ENCODE measurements around the gene MORN3.
"Not testable (repeated sequence)": the region's sequence is repeated elsewhere in the genome, so short reads cannot be mapped to it uniquely, and the experiment has no call there.

MORN3 gene

GRCh38 chr12:121669521-121669900 is at the start of gene MORN3:
TSS of gene MORN3 (minus strand) at chr12:121669654. CDS start at chr12:121669483, 171 bp downstream.
- no peak for DNase-seq

DNA sequence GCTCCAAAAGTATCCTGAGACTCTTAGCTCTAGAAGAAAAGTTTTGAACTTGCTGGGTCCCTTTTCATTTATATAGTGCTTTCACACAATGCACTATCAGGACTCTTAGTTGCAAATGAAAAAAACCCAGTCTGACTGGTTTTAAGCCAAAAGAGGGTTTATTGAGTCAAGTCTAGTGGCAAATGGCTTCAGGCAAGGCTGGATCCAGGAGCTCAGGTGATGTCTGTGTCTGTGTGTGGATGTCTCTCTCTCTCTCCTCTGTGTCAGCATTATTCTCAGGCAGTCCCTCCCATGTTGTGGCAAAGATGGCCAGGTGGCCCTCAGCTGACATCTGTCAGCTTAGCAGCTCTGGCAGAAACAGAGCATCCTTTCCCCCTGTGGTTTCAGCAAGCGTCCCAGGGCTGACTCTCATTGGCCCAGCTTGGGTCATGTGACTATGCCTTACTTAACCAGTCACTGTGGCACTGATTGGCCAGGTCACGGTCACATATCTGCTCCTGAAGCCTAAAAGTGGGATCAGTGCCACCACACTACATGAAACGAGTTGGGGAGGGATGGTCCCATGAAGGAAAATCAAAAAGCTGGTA is 49.3 kb upstream of the MORN3 start:
- DNase-seq: no peak

- no peak for DNase-seq
Observed at GRCh38 chr12:121717041-121717699, 47.7 kb upstream of the MORN3 start.

DNA sequence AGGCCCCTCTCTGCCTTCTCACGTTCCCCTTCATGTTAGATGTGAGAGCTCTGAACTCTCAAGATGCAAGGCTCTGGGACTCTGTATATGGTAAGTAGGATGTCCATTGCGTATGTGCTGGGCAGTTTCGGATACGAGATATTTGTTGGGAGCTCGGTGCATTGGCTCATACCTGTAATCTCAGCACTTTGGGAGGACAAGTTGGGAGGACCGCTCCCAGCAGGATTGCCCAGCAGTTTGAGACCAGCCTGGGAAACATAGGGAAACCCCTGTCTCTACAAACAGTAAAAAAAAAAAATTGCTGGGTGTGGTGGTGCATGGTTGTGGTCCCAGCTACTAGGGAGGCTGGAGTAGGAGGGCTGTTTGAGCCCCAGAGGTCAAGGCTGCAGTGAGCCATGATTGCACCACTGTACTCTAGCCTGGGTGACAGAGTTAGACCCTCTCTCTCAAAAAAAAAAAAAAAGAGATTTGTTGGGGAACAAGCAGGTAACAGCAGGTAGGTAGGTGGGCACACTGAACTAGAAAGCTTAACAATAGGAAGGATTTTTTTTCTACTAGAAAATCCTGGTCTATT is 46.5 kb upstream of the MORN3 start:
- no peak for DNase-seq

GRCh38 chr12:121715055-121715454 is 45.6 kb upstream of the MORN3 start:
- not testable (repeated sequence) for DNase-seq

DNA sequence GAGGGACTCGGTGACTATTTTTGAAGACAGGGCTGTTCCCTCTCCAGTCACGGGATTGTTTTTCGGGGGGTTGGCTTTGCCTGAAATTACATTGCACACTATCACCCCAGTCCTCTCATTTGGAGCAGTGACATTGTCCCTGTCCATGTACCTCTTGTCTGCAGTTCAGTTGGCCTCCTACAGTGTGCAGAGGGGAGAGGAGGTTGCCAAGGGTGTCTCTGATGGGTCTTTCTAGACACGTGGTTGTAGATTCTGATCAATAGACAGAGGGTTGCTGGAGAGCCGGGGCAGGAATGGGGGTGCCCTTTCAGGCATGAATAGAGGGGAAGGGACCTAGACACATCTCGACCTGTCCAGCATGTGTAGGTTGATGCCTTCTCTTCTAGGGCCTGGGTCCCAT is 44.3 kb upstream of the MORN3 start:
- DNase-seq: no peak

GRCh38 chr12:121713257-121713777 is 43.9 kb upstream of the MORN3 start:
- no peak for DNase-seq

GRCh38 chr12:121712461-121713256 is 43.2 kb upstream of the MORN3 start, which contains the start of gene TMEM120B:
TSS of gene TMEM120B (plus strand) at chr12:121712752. CDS start at chr12:121712896, 144 bp downstream.
- peak; percentile 79 for DNase-seq

DNA sequence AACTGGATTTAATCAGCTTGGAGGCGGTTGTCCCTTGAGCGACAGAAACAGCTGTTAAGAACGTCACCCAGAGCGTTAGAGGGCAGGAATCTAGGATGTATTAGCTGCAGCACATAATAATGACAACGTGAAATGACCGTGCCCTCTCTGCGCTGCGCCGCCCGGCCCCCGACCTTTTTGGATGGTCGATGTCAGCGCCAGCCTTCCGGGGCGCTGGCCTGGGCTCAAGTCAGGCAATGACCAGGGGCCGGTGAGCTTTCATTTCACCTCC is 42.7 kb upstream of the MORN3 start:
- peak; percentile 32 for DNase-seq

- peak; percentile 38 for DNase-seq
Observed at GRCh38 chr12:121711361-121712189, 42.1 kb upstream of the MORN3 start.

DNA sequence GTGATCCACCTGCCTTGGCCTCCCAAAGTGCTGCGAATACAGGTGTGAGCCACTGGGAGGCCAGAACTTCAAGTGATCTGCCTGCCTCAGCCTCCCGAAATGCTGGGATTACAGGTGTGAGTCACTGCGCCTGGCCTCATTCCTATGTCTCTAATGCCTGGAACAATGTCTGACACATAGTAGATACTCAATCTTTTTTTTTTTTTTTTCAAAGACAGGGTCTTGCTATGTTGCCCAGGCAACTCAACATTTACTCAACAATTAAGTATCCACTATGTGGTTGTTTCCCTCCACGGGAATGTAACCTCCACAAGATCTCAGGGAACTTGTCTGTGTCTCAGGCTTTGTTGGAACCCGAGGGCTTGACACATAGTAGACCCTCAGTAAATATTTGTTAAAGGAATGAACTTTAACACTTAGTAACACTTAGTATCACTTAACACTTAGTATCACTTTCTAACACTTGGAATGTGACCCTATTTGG is 40.1 kb upstream of the MORN3 start:
- no peak for DNase-seq

GRCh38 chr12:121709064-121709424 is 39.6 kb upstream of the MORN3 start:
- not testable (repeated sequence) for DNase-seq

DNA sequence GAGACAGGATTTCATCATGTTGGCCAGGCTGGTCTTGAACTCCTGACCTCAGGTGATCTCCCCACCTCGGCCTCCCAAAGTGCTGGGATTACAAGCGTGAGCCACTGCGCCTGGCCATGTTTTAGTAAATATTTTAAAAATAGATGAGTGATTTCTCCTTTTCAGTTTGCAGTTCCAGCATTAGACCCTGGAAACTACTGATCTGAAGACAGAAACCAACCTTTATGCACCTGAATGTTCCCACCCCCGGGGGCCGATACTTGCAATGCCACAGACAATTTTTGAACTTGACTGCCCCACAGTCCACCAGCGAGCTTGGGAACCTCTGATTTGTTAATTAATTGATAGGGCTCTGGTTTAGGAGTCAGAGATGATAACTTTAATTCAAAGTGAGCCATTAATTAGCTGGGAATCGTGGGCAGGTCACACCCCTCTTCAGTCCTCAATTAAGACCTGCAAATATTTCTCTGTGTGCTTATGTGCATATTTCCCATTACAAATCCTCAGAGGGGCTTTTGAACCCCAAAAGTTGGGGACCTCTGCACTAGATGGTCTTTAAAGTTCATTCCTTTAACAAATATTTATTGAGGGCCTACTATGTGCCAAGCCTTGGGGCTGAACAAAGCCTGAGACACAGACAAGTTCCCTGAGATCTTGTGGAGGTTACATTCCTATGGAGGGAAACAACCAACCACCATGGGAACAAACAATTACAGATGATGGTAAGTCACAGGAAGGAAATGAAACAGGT is 39.0 kb upstream of the MORN3 start:
- no peak for DNase-seq

DNA sequence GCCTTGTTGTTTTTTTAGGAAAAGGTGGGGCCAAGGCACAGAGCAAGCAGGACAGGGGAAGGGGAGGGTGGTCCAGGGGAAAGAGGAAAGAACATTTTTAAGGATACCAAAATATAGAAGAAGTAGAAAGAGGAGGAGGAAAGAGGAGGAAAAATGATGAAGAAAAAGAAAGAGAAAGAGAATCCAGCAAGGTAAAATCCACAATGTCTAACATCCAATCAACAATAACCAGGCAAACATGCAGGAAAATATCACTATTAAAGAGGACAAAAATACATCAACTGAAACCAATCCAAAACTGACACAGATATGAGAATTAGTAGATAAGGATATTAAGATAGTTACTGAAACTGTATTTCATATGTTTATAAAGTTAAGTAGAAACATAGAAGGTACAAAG is 36.1 kb upstream of the MORN3 start:
- DNase-seq: no peak

DNA sequence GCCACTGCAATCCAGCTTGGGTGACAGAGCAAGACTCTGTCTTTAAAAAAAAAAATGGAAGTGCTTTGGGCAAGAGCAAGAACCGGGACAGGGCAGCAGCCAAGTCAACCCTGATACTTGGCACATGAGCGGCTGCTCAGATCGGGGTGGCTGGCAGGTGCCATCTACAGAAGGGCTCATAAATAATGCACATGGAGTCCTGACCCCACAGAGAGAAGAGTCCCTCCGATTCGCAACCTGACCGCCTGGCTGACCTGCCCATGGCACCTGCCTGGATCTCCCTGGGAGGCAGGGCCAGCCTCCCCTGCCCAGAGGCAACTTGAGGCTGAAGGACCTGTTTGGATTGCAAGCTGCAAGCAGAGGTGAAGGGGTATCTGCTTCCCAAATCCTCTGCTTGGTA is 33.5 kb upstream of the MORN3 start:
- DNase-seq: no peak

DNA sequence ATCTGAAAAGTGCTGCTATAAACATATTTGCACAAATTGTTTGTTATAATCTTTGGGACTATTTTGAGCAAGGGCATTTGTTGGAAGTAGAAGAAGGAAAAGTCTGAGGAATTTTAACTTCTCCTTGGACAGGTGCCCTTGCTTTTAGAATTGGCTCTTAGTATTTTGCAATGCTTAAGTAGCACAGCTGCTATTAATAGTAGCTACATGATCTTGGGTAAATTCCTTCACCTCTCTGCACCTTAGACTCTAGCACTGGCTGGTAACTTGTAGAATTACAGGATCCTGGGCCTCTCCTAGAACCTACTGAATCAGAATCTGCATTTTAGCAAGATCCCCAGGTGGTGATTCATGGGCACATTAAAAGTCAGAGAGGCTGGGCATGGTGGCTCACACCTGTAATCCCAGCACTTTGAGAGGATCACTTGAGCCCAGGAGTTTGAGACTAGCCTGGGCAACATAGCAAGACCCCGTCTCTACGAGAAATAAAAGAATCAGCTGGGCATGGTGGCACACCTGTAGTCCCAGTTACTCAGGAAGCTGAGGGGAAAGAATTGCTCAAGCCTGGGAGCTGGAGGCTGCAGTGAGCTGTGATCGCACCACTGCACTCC is 32.3 kb upstream of the MORN3 start:
- DNase-seq: no peak

DNA sequence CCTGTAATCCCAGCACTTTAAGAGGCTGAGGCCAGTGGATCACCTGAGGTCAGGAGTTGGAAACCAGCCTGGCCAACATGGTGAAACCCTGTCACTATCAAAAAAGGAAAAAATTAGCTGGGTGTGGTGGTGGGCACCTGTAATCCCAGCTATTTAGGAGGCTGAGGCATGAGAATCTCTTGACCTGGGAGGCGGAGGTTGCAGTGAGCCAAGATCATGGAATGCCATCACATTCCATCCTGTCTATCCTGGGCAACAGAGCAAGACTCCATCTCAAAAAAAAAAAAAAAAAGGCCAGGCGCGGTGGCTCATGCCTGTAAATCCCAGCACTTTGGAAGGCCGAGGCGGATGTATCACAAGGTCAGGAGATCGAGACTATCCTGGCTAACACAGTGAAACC is 28.4 kb upstream of the MORN3 start:
- DNase-seq: not testable (repeated sequence)

- peak; percentile 51 for DNase-seq
Observed at GRCh38 chr12:121697093-121697698, 27.7 kb upstream of the MORN3 start.

DNA sequence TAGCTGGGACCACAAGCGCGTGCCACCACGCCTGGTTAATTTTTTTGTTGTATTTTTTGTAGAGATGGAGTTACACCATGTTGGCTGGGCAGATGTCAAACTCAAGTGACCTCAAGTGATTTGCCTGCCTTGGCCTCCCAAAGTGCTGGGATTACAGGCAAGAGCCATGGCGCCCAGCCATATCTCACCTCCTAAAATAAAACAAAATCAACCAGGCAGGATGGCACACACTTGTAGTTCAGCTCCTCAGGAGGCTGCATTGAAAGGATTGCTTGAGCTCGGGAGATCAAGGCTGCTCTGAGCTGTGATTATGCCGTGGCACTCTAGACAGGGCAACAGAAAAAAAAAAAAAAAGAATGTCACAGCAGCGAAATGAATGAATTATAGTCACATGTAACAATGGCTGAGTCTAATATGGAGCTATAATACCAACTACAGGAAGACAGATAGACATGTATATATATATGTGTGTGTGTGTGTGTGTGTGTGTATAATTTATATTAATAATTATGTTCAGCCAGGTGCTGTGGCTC is 23.8 kb upstream of the MORN3 start:
- DNase-seq: no peak

DNA sequence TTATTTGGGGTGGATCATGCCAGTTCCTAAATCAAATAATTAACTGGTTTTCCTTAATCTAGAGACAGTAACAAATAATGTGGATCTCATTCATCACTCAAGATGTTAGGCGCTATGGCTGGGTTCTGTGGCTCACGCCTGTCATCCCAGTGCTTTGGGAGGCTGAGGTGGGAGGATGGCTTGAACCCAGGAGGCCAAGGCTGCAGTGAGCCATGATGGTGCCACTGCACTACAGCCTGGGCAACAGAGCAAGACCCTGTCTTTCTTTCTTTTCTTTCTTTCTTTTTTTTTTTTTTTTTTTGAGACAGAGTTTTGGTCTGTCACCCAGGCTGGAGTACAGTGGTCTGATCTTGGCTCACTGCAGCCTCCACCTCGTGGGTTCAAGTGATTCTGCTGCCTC is 23.3 kb upstream of the MORN3 start:
- DNase-seq: not testable (repeated sequence)

- no peak for DNase-seq
Observed at GRCh38 chr12:121689430-121689829, 20.0 kb upstream of the MORN3 start.

Measured in CD4-positive, alpha-beta T cell treated with Interleukin-6 for 4 hours (primary cell).